ENCODE measurements around the gene LRP11.
"Not testable (repeated sequence)": the region's sequence is repeated elsewhere in the genome, so short reads cannot be mapped to it uniquely, and the experiment has no call there.

LRP11 gene

GRCh38 chr6:149867876-149868640, 3.9 kb upstream of the LRP11 start:
- DNase-seq = no peak

DNA sequence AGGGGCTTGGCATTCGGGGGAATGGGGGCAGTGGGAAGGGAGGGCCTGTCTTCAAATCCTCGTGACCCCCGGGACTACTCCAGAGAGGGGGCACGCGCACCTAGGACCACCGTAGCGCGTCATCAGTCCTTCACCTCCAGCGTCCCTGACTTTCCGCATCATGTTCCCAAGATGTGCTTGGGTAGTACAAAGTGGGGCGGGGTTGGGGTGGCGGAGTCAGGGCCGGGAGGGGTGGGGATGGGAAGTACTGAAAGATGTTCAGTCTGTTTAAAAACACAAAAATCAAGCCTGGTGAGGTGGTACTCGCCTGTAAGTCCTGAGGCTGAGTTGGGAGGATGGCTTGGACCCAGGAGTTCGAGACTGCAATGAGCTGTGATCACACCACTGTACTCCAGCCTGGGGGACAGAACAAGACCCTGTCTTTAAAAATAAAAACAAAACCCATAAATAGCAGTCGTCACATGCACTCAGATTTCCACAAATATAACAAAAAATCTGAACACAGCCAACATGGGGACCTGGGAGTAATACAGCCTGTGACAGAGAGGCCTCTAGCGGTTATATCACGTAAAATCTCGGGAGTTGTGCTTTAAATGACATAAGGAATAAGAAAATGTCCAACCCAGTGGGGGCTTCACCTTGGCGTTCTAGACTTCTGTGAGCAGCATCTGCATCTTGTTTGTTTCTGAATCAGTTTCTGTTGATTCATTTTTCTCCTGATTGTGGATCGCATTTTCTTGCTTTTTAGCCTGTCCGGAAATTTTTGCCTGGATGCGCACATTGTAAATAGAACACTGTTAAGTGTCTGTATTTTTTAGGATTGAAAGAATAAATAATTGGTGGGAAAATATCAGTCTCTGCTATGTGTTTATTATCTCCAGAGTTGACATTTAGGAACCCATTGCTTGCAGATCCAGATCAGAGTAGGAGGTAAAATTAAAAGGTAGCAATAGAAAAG, 698 bp upstream of the LRP11 start:
- DNase-seq = peak; percentile 43 to 56

DNA sequence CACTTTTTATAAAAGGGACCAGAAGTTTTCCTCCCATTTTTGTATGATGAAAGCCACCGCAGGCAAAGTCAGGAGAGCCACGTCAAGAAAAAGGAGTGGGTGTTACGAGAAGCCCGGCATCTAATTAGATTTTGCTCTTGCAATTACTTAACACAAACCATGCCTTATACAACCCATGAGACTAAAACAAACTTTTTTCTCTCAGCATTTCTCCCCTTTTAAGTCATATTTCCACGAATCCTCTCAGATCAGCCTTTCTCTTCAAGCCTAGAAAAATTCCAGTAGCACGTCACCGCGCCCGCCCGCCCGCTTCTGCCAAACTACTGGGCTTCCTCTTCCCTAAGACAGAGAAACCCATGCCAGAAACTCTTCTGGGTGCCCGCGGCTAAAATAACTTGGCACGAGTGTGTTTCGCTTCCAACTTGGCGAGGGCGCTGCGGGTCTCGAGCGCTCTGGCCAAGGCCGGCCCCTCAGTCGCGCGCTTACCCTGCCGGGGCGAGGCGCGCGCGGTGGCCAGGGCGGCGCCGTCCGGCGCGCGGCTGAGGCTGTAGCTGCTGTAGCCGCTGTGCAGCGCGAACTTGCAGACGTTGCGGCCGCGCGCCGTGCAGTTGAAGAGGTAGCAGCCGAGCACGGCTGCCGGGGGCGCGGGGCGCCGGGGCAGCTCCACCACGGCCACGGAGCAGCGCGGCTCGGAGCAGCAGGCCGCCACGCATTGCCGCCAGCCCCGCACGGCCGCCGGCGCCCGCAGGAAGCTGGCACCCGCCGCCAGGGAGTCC, 1.0 kb downstream of the LRP11 start:
- DNase-seq = peak in 1 of 2 experiments; percentile 75

DNA sequence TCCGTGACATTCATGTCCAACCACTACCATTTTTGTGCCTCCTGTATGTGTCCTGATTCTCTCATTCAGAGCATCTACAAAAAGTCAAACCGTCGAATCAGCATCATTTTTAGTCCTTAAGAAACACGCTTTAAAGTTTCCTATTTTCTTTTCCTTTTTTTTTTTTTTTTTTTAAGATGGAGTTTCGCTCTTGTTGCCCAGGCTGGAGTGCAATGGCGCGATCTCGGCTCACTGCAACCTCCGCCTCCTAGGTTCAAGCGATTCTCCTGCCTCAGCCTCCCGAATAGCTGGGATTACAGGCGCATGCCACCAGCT, 1.8 kb downstream of the LRP11 start:
- not testable (repeated sequence) for DNase-seq

GRCh38 chr6:149861603-149862423, 2.3 kb downstream of the LRP11 start:
- no peak for DNase-seq

DNA sequence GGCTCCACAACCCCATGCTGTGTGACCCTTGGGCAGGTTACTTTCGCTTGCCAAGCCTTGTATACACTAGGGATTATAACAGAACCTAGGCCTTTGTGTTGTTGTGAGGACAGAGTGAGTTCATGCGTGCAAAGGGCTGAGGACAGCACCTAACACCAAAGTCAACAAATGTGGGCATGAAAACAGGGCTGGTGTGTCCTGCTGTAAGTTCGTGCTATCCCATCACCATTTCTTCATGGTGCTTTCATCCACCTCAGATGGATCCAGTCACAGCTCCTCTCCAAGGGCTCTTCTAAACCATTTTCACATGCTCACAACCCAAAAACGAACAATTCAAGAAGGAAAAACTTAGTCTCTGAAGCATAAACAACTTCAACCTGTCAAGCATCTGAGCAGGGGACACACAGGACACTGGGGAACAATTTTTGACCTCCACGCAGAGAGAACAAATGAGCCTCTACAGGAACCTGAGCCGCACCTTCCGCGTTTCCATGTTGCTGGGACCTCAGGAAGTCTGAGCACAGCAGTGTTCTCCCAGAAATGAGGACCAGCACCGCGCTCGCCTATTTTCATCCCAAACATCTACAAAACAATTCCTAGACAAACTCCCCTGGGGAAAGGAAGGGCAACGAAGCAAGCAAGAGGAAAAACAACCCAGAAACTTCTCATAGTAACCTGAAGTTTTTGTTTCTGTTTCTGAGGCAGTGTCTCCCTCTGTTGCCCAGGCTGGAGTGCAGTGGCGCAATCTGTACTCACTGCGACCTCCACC, 3.1 kb downstream of the LRP11 start:
- DNase-seq = no peak

DNA sequence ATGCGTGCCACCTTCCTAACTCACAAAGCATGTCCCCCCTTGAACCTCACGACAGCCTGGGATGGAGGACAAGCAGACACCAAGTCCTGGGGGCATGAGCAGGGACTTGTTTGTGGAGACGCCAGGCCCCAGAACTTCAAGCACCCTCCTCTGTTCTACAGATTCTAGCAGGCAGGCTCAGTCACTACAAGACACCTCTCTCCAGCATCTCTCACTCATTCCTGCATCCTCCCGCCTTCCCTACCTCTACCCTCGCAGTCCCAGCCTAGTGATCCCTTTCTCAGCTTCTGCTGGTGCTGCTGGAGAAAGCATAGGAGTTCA, 3.7 kb downstream of the LRP11 start:
- DNase-seq = no peak

DNA sequence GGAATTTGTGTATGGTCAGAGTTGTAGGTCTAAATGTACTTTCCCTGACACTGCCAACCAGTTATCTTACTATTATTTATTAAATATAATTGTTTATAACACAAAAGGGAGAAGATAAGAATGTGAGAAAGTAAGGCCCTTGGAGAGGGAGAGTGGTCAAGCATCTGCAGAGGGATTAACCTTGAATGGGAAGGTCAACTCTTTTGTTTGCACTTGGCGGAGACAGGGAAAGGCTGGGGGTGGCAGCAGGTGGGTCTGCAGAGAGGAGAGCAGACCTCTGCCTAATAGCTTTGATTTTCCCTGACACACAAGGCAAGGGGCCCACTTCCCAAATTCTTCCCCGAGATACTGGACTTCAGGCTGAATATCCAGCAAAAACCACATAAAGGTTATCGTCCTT, 4.2 kb downstream of the LRP11 start:
- DNase-seq = no peak

GRCh38 chr6:149859368-149859767, 4.8 kb downstream of the LRP11 start:
- DNase-seq = no peak

- DNase-seq = no peak
These were observed 6.6 kb downstream of the LRP11 start for GRCh38 chr6:149857541-149857940.

DNA sequence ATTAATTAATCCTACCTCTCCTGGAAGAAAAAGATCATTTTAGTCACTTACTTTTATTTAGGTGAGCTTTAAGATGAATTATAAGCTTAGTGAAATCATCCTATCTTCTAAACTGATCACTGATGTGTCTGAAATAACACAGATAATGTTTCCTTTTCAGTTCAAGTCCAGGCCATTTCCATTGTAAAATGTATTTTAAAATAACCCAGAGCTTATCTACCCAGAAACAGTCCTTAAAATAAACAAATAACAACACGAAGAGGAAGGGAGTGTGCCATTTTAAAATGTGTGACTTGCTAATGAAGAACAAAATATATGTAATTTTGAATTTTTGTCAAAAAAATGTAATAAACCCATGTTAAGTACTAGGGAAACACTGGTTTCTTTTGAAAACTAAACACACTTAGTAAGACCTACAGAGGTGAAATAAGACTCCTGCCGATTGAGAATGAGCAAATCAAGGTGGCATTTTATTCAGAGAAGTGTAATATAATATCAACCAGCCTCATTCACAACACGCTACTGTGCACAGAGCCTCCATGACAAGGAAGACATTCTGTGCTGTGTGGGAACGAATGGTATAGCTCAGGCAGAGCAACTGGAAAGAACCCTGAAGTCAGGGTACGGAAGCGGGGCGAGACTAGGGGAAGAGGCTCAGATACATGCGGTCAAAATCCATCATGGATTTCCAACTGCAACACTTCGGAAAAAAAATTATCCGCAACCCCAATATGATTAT, 7.7 kb downstream of the LRP11 start:
- DNase-seq = no peak

DNA sequence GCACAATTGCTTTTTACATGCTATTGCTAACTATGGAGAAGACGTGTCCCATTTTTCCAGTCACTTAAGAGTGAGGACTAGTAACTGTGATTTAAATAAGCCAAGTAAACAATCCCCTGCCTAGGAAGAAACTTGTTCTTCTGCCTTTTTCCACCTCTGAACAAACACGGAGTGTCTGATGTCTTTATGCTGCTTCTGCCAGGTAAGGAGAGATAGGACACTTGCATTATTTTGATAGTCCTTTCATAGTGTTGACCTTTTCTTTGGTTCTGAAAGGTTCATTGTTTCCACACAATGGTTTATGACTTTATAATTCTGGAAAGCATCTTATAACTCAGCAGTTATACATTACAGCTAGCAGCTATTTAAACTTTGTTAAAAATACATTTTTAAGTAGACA, 8.4 kb downstream of the LRP11 start:
- DNase-seq = no peak

DNA sequence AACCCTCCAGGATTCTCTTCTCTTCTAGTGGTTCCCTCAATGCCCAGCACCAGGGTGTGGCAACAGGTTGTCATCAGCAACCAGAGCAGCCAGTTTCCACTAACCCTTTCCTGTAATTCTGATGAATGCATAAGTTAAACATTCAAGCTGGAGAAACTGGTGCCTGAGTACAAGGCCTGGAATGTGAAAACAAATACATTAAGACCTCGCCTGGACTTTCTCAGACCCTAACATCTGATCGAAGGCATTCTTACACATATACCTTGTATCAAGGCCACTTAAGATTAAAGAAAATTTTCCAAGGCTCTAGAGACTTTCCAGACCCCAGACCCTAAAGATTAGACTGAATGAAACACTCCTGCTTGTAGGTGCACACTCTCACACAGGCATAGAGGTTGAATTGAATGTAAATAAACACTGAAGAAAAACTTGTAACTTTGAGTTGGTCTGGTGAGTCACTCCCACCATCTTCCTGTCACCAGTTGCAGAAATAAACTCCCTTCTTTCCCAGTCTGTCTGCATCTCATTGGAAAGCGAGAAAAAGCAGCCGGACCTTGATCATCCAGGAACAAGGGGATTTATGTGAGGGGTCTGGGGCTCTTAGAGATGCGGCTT, 9.0 kb downstream of the LRP11 start:
- DNase-seq = no peak

DNA sequence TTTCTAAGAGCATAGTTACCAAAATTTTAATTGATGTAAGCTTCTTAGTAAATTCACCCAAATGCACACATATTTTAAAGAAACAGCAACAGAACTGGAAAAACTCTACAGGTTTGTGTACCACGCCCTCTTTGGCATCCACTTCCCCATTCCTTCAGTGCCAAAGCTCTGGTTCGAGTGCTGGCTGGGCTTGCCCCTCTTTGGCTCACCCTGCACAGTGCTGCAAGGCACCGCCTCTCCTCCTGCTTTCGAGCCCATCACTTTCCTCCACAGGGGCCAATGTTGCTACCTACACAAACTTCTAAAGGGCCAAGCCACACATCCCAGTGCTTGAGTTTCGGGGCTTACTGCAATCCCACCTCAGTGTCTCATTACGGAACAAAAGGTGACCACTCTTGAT, 9.6 kb downstream of the LRP11 start:
- peak in 1 of 2 experiments; percentile 6 for DNase-seq

DNA sequence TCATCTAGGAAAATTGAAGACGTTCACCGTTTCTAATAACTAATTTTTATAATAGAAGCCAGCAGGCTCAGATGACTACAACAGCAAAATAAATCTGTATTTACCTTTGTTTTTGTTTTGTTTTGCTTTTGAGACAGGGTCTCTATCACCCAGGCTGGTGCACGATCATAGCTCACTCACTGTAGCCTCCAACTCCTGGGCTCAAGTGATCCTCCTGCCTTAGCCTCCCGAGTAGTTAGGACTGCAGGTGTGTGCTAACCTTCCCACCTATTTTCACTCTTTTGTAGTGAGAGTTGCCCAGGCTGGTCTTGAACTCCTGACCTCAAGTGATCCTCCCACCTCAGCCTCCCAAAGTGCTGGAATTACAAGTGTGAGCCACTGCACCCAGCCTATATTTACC, 10.1 kb downstream of the LRP11 start:
- not testable (repeated sequence) for DNase-seq

- no peak for DNase-seq
These were observed 11.3 kb downstream of the LRP11 start for GRCh38 chr6:149852881-149853280.

DNA sequence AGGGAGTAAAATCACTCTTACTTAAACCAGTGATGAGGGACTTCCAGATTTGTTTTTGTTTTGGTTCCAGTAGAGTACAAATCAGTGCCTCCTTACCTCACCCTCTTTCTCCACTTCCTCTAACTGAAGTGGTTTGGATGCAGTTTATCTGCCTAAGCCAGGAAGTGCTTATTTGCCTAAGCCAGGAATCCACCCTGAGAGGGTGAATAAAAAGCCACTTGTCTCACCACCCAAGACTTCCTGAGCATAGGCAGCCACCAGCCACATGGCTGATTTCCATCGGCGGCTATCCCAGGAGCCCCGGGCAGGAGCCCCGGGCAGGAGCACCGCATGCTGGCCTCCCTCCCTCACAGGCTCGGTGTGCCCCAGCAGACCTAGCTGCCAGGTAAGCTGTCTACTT, 12.0 kb downstream of the LRP11 start:
- no peak for DNase-seq

GRCh38 chr6:149851461-149852110, 12.6 kb downstream of the LRP11 start:
- no peak for DNase-seq

DNA sequence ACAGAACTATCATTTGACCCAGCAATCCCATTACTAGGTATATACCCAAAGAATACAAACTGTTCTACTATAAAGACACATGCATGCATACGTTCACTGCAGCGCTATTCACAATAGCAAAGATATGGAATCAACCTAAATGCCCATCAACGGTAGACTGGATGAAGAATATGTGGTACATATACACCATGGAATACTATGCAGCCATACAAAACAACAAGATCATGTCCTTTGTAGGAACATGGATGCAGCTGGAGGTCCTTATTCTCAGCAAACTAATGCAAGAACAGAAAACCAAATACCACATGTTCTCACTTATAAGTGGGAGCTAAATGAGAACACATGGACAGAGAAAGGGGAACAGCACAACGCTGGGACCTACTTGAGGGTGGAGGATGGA, 15.8 kb downstream of the LRP11 start:
- not testable (repeated sequence) for DNase-seq

GRCh38 chr6:149847939-149848267, 16.3 kb downstream of the LRP11 start:
- DNase-seq = no peak

All from NCI-H446 (cell line).